K562 (cell line): ENCODE data around the gene DCAF6. TPM values are rescaled to one million over a fixed set of nuclear protein-coding genes. Genes with fewer than 3 reads are reported as not detected.

ENCODE experiments used
- ARHGAP35 ChIP-seq: fragments of 450-650 bp; IDR thresholded peaks from 2 replicates; pipeline ENCODE4 v1.6.1; 2018; ENCODE audit not compliant: partially characterized antibody
- BRF1 ChIP-seq: IDR thresholded peaks from 3 replicates; pipeline ENCODE4 v1.6.1; 2011; ENCODE audit warnings: borderline replicate concordance, mild to moderate bottlenecking; ENCODE audit not compliant: insufficient read length; ENCODE audit errors: extremely low read depth
- ESRRB ChIP-seq: fragments of 250-450 bp; sonication (Bioruptor Pico); IDR thresholded peaks from 2 replicates; pipeline ENCODE4 v1.5.0; 2020; ENCODE audit warnings: mild to moderate bottlenecking, moderate library complexity, borderline replicate concordance
- HLTF ChIP-seq: fragments of 450-650 bp; IDR thresholded peaks from 2 replicates; pipeline ENCODE4 v1.6.1; 2016
- MCM2 ChIP-seq: fragments of 450-650 bp; IDR thresholded peaks from 2 replicates; pipeline ENCODE4 v1.6.1; 2017; ENCODE audit warnings: low read depth, mild to moderate bottlenecking
- RCOR1 ChIP-seq, 2 experiments: IDR thresholded peaks; 2 replicates each; pipeline ENCODE4 v1.6.1; 2012; ENCODE audit warnings: low read depth in 2 of 2, low read length in 2 of 2, borderline replicate concordance in 1 of 2, improper control_type of control experiment in 1 of 2
- SRSF3 ChIP-seq: fragments of 200-400 bp; formaldehyde crosslinking; IDR thresholded peaks from 2 replicates; pipeline ENCODE4 v1.6.1; 2016; ENCODE audit warnings: mild to moderate bottlenecking, low read length, moderate library complexity; ENCODE audit not compliant: insufficient read depth
- ZNF224 ChIP-seq: sonication (generic); formaldehyde crosslinking; IDR thresholded peaks from 2 replicates; pipeline ENCODE4 v1.8.0; 2022; ENCODE audit warnings: mild to moderate bottlenecking, missing genetic modification reagents
- ZNF384 ChIP-seq: IDR thresholded peaks from 2 replicates; pipeline ENCODE4 v1.6.1; 2012; ENCODE audit warnings: low read depth, low read length, improper control_type of control experiment
- ZNF76 ChIP-seq: fragments of 250-450 bp; sonication (Bioruptor Pico); IDR thresholded peaks from 2 replicates; pipeline ENCODE4 v1.4.0; 2020; ENCODE audit warnings: mild to moderate bottlenecking, moderate library complexity, borderline replicate concordance
- polyA plus RNA-seq, 8 experiments: library from polyadenylated mRNA; depleted of rRNA in 4 of 8; stranded (reverse) in 5 of 8; unstranded in 3 of 8; fragments of >200 nt; fragmentation: Nextera tagmentation in 2 of 8; fragmentation: Illumina TruSeq in 1 of 8; extraction: Ambion mirVana in 2 of 8; extraction: Trizol in 1 of 8; gene quantifications; 2 replicates each; pipeline versions ENCODE4 v1.2.1 to v1.2.3, GENCODE V29; 2011 to 2014; ENCODE audit warnings: inconsistent platforms in 1 of 8, missing spikeins in 1 of 8
- total RNA-seq, 7 experiments: library from RNA; depleted of rRNA in 6 of 7; stranded (reverse); fragments of >200 nt in 6 of 7; fragmentation: Illumina TruSeq in 2 of 7; extraction: Trizol in 2 of 7; gene quantifications; 2 replicates each; pipeline versions ENCODE4 v1.2.1 to v1.2.3, GENCODE V29; 2011 to 2021; ENCODE audit warnings: low replicate concordance in 1 of 7
- TF ChIP-seq, protein P1 (sequence below): fragments of 250-450 bp; sonication (Bioruptor Pico); IDR thresholded peaks from 2 replicates; pipeline ENCODE4 v1.8.0; 2022; ENCODE audit warnings: moderate library complexity, mild to moderate bottlenecking, inconsistent platforms
- TF ChIP-seq, protein P2 (sequence below), 2 experiments: fragments of 450-650 bp; formaldehyde crosslinking in 1 of 2; IDR thresholded peaks; 2 replicates each; pipeline versions ENCODE4 v1.4.0 to v1.6.1; 2014 to 2020; ENCODE audit warnings: mild to moderate bottlenecking in 2 of 2, borderline replicate concordance in 1 of 2, low read depth in 1 of 2
- TF ChIP-seq, protein P3 (sequence below): fragments of 200-800 bp; sonication (Bioruptor generic); IDR thresholded peaks from 2 replicates; pipeline ENCODE4 v1.6.1; 2017; ENCODE audit warnings: missing genetic modification characterization, missing compliant biosample characterization
- TF ChIP-seq, protein P4 (sequence below), 2 experiments: fragments of 450-650 bp; conservative IDR thresholded peaks; 2 replicates each; pipeline ENCODE4 v1.6.1; 2017; ENCODE audit warnings: mild to moderate bottlenecking in 2 of 2, moderate library complexity in 2 of 2
- TF ChIP-seq, protein P5 (sequence below): sonication (generic); formaldehyde crosslinking; IDR thresholded peaks from 2 replicates; pipeline ENCODE4 v1.9.0; 2022; ENCODE audit warnings: mild to moderate bottlenecking, missing genetic modification reagents

The DCAF6 gene
- total and polyA plus RNA-seq, 9 of the 15 experiments (the other 6 are each of a cell fraction or from before 2014, with no cell fraction given): 19.1 to 102 (median 46.3) TPM

DNA sequence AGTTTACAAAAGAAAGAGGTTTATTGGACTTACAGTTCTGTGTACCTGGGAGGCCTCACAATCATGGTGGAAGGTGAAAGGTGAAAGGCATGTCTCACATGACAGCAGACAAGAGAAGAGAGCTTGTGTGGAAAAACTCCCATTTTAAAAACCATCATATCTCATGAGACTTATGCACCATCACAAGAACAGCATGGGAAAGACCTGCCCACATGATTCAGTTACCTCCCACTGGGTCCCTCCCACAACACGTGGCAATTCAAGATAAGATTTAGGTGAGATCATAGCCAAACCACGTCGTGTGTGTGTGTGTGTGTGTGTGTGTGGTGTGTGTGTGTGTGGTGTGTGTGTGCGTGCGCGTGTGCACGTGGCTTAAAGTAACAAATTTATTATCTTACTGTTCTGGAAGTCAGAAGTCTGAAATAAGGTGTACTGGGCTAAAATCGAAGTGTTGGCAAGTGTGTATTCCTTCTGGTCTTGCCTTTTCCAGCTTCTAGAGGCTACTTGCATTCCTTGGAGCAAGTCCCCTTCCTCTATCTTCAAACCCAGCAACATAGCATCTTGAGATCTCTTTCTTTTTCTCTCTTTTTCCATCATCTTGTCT is 48.5 kb downstream of the DCAF6 start (continued):
- TF ChIP-seq, protein P1, sequence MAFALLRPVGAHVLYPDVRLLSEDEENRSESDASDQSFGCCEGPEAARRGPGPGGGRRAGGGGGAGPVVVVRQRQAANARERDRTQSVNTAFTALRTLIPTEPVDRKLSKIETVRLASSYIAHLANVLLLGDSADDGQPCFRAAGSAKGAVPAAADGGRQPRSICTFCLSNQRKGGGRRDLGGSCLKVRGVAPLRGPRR (CRISPR knock-in tag): no peak
- TF ChIP-seq ESRRB: no peak
- TF ChIP-seq HLTF: peak; percentile 96
- TF ChIP-seq, protein P2, sequence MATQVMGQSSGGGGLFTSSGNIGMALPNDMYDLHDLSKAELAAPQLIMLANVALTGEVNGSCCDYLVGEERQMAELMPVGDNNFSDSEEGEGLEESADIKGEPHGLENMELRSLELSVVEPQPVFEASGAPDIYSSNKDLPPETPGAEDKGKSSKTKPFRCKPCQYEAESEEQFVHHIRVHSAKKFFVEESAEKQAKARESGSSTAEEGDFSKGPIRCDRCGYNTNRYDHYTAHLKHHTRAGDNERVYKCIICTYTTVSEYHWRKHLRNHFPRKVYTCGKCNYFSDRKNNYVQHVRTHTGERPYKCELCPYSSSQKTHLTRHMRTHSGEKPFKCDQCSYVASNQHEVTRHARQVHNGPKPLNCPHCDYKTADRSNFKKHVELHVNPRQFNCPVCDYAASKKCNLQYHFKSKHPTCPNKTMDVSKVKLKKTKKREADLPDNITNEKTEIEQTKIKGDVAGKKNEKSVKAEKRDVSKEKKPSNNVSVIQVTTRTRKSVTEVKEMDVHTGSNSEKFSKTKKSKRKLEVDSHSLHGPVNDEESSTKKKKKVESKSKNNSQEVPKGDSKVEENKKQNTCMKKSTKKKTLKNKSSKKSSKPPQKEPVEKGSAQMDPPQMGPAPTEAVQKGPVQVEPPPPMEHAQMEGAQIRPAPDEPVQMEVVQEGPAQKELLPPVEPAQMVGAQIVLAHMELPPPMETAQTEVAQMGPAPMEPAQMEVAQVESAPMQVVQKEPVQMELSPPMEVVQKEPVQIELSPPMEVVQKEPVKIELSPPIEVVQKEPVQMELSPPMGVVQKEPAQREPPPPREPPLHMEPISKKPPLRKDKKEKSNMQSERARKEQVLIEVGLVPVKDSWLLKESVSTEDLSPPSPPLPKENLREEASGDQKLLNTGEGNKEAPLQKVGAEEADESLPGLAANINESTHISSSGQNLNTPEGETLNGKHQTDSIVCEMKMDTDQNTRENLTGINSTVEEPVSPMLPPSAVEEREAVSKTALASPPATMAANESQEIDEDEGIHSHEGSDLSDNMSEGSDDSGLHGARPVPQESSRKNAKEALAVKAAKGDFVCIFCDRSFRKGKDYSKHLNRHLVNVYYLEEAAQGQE (IDR thresholded peaks at IDR 0.05; ENCODE audit: borderline replicate concordance): peak; percentile 55; the same call in 1 of the 2 replicates
- TF ChIP-seq, protein P2 (CRISPR knock-in tag; IDR thresholded peaks at IDR 0.05; ENCODE audit: low read depth): no peak
- TF ChIP-seq, protein P3, sequence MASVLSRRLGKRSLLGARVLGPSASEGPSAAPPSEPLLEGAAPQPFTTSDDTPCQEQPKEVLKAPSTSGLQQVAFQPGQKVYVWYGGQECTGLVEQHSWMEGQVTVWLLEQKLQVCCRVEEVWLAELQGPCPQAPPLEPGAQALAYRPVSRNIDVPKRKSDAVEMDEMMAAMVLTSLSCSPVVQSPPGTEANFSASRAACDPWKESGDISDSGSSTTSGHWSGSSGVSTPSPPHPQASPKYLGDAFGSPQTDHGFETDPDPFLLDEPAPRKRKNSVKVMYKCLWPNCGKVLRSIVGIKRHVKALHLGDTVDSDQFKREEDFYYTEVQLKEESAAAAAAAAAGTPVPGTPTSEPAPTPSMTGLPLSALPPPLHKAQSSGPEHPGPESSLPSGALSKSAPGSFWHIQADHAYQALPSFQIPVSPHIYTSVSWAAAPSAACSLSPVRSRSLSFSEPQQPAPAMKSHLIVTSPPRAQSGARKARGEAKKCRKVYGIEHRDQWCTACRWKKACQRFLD (CRISPR knock-in tag): no peak
- no peak; the same call in 1 of the 2 replicates for TF ChIP-seq ZNF384
- TF ChIP-seq, protein P4, sequence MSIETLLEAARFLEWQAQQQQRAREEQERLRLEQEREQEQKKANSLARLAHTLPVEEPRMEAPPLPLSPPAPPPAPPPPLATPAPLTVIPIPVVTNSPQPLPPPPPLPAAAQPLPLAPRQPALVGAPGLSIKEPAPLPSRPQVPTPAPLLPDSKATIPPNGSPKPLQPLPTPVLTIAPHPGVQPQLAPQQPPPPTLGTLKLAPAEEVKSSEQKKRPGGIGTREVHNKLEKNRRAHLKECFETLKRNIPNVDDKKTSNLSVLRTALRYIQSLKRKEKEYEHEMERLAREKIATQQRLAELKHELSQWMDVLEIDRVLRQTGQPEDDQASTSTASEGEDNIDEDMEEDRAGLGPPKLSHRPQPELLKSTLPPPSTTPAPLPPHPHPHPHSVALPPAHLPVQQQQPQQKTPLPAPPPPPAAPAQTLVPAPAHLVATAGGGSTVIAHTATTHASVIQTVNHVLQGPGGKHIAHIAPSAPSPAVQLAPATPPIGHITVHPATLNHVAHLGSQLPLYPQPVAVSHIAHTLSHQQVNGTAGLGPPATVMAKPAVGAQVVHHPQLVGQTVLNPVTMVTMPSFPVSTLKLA (conservative IDR thresholded peaks at IDR 0.05): peak; percentile 99 to 100
- TF ChIP-seq ZNF76 (CRISPR knock-in tag): no peak
- no peak for TF ChIP-seq BRF1
- TF ChIP-seq RCOR1 (IDR thresholded peaks at IDR 0.05; ENCODE audit: borderline replicate concordance in 1 of 2, low read depth in 2 of 2, low read length in 2 of 2): peak; percentile 20 to 89; a peak in 2 of 4 replicates
- no peak for TF ChIP-seq ZNF224
- TF ChIP-seq ARHGAP35: no peak
- TF ChIP-seq MCM2: no peak
- TF ChIP-seq, protein P5, sequence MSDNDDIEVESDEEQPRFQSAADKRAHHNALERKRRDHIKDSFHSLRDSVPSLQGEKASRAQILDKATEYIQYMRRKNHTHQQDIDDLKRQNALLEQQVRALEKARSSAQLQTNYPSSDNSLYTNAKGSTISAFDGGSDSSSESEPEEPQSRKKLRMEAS (CRISPR knock-in tag): peak; percentile 100
- TF ChIP-seq SRSF3: no peak
